K562 (cell line): ENCODE measurements around the gene HAUS2. TPM values are rescaled to one million over a fixed set of nuclear protein-coding genes. Genes with fewer than 3 reads are reported as not detected.

ENCODE experiments used
- RREB1 ChIP-seq: fragments of 250-450 bp; sonication (Bioruptor Pico); IDR thresholded peaks from 2 replicates; pipeline ENCODE4 v1.4.0; 2020
- YY1 ChIP-seq, 3 experiments: IDR thresholded peaks; 2 replicates each; pipeline ENCODE4 v1.6.1; 2011; ENCODE audit warnings: low read length in 2 of 3, mild to moderate bottlenecking in 2 of 3, moderate library complexity in 2 of 3, borderline replicate concordance in 1 of 3, control low read depth in 1 of 3, low read depth in 1 of 3; ENCODE audit not compliant: insufficient read depth in 3 of 3, insufficient replicate concordance in 2 of 3, control insufficient read depth in 1 of 3, insufficient read length in 1 of 3; ENCODE audit errors: extremely low read depth in 1 of 3
- ZNF717 ChIP-seq: fragments of 250-450 bp; sonication (Bioruptor Pico); IDR thresholded peaks from 2 replicates; pipeline ENCODE4 v1.5.0; 2021
- polyA plus RNA-seq, 8 experiments: library from polyadenylated mRNA; depleted of rRNA in 4 of 8; stranded (reverse) in 5 of 8; unstranded in 3 of 8; fragments of >200 nt; fragmentation: Nextera tagmentation in 2 of 8; fragmentation: Illumina TruSeq in 1 of 8; extraction: Ambion mirVana in 2 of 8; extraction: Trizol in 1 of 8; gene quantifications; 2 replicates each; pipeline versions ENCODE4 v1.2.1 to v1.2.3, GENCODE V29; 2011 to 2014; ENCODE audit warnings: inconsistent platforms in 1 of 8, missing spikeins in 1 of 8
- total RNA-seq, 7 experiments: library from RNA; depleted of rRNA in 6 of 7; stranded (reverse); fragments of >200 nt in 6 of 7; fragmentation: Illumina TruSeq in 2 of 7; extraction: Trizol in 2 of 7; gene quantifications; 2 replicates each; pipeline versions ENCODE4 v1.2.1 to v1.2.3, GENCODE V29; 2011 to 2021; ENCODE audit warnings: low replicate concordance in 1 of 7

The HAUS2 gene
- total and polyA plus RNA-seq, 9 of the 15 experiments (the other 6 are each of a cell fraction or from before 2014, with no cell fraction given): 30.6 to 64.9 (median 54.1) TPM

- 0 out of 2 replicates have a peak, but pooled peaks have one; percentile 45 for TF ChIP-seq RREB1 (CRISPR knock-in tag)
- TF ChIP-seq ZNF717: no peak
- peak in 1 of 3 experiments; percentile 19 for TF ChIP-seq YY1 (IDR thresholded peaks at IDR 0.05; ENCODE audit: borderline replicate concordance in 1 of 3, control insufficient read depth in 1 of 3, extremely low read depth in 1 of 3, insufficient read depth in 3 of 3, insufficient read length in 1 of 3, insufficient replicate concordance in 2 of 3, low read depth in 1 of 3, low read length in 2 of 3)
- TF ChIP-seq, all 486 proteins: peak for 122
These were observed 26.8 kb downstream of the HAUS2 start, which contains the start of gene STARD9 (continued) for GRCh38 chr15:42575188-42576039.
